Breast epithelium (tissue), 3 donors: ENCODE results near the gene ATP2C2.

ENCODE experiments used
- CTCF ChIP-seq, 3 donors: fragments of 450-650 bp; IDR thresholded peaks; one replicate each; pipeline ENCODE4 v1.5.1; 2016 to 2017; ENCODE audit warnings: antibody characterized with exemption in 3 of 3, mild to moderate bottlenecking in 3 of 3, moderate library complexity in 3 of 3
- POLR2A ChIP-seq: fragments of 450-650 bp; IDR thresholded peaks from one replicate; pipeline ENCODE4 v1.6.1; 2016; ENCODE audit warnings: antibody characterized with exemption, mild to moderate bottlenecking, moderate library complexity

- TF ChIP-seq CTCF (IDR thresholded peaks at IDR 0.05) = no peak
- TF ChIP-seq POLR2A = no peak
Observed at GRCh38 chr16:84503751-84504395, 135.5 kb downstream of the ATP2C2 start.
